ENCODE measurements around the gene RAD51B.

DNA sequence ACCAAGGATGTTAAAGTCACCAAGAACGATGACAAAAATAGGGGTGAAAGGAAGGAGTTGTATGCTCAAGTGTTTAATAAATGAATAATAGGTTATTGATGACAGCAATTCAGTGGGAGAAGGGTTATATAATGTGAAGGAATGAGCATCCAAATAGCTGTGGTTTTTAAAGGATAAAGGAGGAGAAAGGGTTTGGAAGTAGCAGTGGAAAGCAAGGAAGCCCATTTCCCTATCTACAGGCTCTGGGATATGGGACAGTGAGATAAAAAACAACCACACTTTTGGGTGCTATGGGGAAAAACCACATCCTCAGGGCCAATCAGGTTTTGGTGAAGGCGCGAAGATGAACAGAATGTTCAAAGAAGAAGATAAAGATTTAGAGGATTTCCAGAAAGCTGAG, 714.7 kb downstream of the RAD51B start:
- no peak for TF ChIP-seq CTCF (conservative IDR thresholded peaks at IDR 0.05)
- no peak for TF ChIP-seq ZFX (IDR thresholded peaks at IDR 0.05)

Data from C4-2B (cell line).